ENCODE data around the gene RBM4.

DNA sequence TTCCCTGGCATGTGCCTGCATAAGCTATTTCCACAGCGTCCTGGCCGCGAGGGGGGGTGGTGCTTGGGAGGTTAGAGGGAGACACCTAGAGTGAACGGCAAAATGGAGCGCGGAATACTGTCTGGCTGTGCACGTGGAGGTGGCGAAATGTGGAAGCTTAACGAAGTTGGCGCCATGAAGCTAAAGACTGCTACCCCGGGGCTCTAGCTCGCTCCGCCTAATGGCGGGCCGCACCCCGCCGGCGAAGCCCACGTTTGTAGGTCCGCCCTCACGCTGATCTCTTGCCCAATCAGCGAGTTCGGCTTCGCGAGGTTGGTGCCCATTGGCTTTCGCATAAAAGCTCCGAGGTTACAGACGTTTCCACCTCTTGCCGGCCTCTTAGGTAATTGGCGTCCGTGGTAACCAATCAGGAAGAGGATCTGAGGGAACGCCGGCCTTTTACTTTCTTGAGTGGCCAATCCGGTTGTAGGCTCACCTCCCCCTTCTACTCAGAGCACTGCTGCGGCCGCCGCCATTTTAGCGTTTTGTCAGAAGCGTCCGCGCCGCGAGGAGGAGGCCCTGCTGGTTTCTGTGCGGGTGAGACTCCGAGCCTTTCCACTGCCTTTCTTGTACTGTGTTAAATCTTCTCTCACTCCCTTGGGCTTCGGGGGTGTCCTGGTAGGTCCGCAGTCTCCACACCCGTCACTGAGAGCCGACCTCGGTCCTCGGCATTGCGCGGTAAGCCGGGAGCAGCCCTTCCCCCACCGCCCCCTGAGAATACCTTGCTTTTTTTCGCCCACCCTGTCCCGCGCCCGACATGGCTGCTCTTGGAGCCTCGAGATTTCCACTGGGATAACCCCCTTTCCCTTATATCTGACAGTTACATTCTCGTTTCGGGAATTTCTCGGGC, at the start of gene RBM4:
- TF ChIP-seq POLR2A (IDR thresholded peaks at IDR 0.05; ENCODE audit: low read length) (peak; percentile 73), KDM5A (IDR thresholded peaks at IDR 0.05) (no peak), HMGXB4 (CRISPR knock-in tag; IDR thresholded peaks at IDR 0.05; ENCODE audit: borderline replicate concordance) (peak; percentile 60; the same call in 1 of the 2 replicates), RNF2 (IDR thresholded peaks at IDR 0.05; ENCODE audit: borderline replicate concordance, low read depth) (no peak), CTCF (IDR thresholded peaks at IDR 0.05) (0 out of 3 replicates have a peak, but pooled peaks have one; percentile 6), MYC (IDR thresholded peaks at IDR 0.05; ENCODE audit: borderline replicate concordance, low read length) (peak; percentile 68), E2F6 (IDR thresholded peaks at IDR 0.05; ENCODE audit: borderline replicate concordance, low read depth) (peak; percentile 79; the same call in 1 of the 2 replicates), MAFK (IDR thresholded peaks at IDR 0.05; ENCODE audit: partially characterized antibody) (peak; percentile 74), RCOR1 (IDR thresholded peaks at IDR 0.05; ENCODE audit: low read depth, low read length) (no peak), RARB (CRISPR knock-in tag; IDR thresholded peaks at IDR 0.05) (no peak; the same call in 1 of the 2 replicates), PHF8 (IDR thresholded peaks at IDR 0.05; ENCODE audit: borderline replicate concordance, low read depth) (peak; percentile 82; the same call in 1 of the 2 replicates), TP53 (CRISPR knock-in tag; IDR thresholded peaks at IDR 0.05) (peak; percentile 42; the same call in 1 of the 2 replicates), BHLHE40 (IDR thresholded peaks at IDR 0.05; ENCODE audit: low read depth, low read length) (no peak)
- TF ChIP-seq, protein P1, sequence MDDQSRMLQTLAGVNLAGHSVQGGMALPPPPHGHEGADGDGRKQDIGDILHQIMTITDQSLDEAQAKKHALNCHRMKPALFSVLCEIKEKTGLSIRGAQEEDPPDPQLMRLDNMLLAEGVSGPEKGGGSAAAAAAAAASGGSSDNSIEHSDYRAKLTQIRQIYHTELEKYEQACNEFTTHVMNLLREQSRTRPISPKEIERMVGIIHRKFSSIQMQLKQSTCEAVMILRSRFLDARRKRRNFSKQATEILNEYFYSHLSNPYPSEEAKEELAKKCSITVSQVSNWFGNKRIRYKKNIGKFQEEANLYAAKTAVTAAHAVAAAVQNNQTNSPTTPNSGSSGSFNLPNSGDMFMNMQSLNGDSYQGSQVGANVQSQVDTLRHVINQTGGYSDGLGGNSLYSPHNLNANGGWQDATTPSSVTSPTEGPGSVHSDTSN (IDR thresholded peaks at IDR 0.05) = peak; percentile 94
